Liver (tissue), 9 donors: ENCODE measurements around the gene MLLT10. TPM values are rescaled to one million over a fixed set of nuclear protein-coding genes. Genes with fewer than 3 reads are reported as not detected.

Experiments used
- DNase-seq: peaks from one replicate; pipeline ENCODE4 v3.0.0-alpha.2; 2017; ENCODE audit warnings: low spot score
- H3K27ac ChIP-seq, 2 donors: one replicate each; pipeline ENCODE4 v1.7.0; 2013; ENCODE audit warnings: inconsistent platforms in 2 of 2, low read length in 2 of 2, control low read depth in 1 of 2, low read depth in 1 of 2, mild to moderate bottlenecking in 1 of 2
- H3K27me3 ChIP-seq, 4 donors: one replicate each; pipeline versions ENCODE4 v1.6.1 to v1.7.0; 2013; ENCODE audit warnings: low read length in 3 of 4, inconsistent platforms in 1 of 4, mild to moderate bottlenecking in 1 of 4, moderate library complexity in 1 of 4; ENCODE audit not compliant: control insufficient read depth in 4 of 4, insufficient read depth in 4 of 4
- H3K36me3 ChIP-seq, 4 donors: one replicate each; pipeline versions ENCODE4 v1.6.1 to v1.7.0; 2013; ENCODE audit warnings: low read length in 3 of 4, mild to moderate bottlenecking in 3 of 4, low read depth in 1 of 4, moderate library complexity in 1 of 4; ENCODE audit not compliant: control insufficient read depth in 4 of 4, insufficient read depth in 3 of 4
- H3K4me1 ChIP-seq, 4 donors: one replicate each; pipeline versions ENCODE4 v1.6.1 to v1.7.0; 2013; ENCODE audit warnings: low read length in 3 of 4, mild to moderate bottlenecking in 3 of 4, moderate library complexity in 1 of 4; ENCODE audit not compliant: control insufficient read depth in 4 of 4, insufficient read depth in 4 of 4
- H3K4me3 ChIP-seq, 3 donors: one replicate each; pipeline versions ENCODE4 v1.6.1 to v1.7.0; 2013; ENCODE audit warnings: low read length in 3 of 3, control low read depth in 1 of 3, low read depth in 1 of 3, mild to moderate bottlenecking in 1 of 3
- H3K9ac ChIP-seq, 2 donors: one replicate each; pipeline ENCODE4 v1.7.0; 2013; ENCODE audit warnings: low read length in 2 of 2, mild to moderate bottlenecking in 2 of 2, moderate library complexity in 2 of 2, control low read depth in 1 of 2, low read depth in 1 of 2
- H3K9me3 ChIP-seq, 4 donors: one replicate each; pipeline versions ENCODE4 v1.6.1 to v1.7.0; 2013; ENCODE audit warnings: low read length in 3 of 4; ENCODE audit not compliant: control insufficient read depth in 4 of 4
- FOXA1 ChIP-seq: IDR thresholded peaks from 2 replicates; pipeline ENCODE4 v1.6.1; 2016; ENCODE audit warnings: antibody characterized with exemption
- FOXA2 ChIP-seq: IDR thresholded peaks from 2 replicates; pipeline ENCODE4 v1.6.1; 2016; ENCODE audit warnings: antibody characterized with exemption
- GABPA ChIP-seq, 2 donors: IDR thresholded peaks in 1 of 2; conservative IDR thresholded peaks in 1 of 2; 2 replicates each; pipeline ENCODE4 v1.6.1; 2016; ENCODE audit warnings: antibody characterized with exemption in 2 of 2, mild to moderate bottlenecking in 1 of 2, moderate library complexity in 1 of 2
- HNF4A ChIP-seq, 2 donors: conservative IDR thresholded peaks; 2 replicates each; pipeline ENCODE4 v1.6.1; 2016; ENCODE audit warnings: antibody characterized with exemption in 2 of 2, mild to moderate bottlenecking in 2 of 2
- HNF4G ChIP-seq: IDR thresholded peaks from 2 replicates; pipeline ENCODE4 v1.6.1; 2016; ENCODE audit warnings: antibody characterized with exemption
- JUND ChIP-seq, 2 donors: IDR thresholded peaks; 2 replicates each; pipeline ENCODE4 v1.6.1; 2016; ENCODE audit warnings: antibody characterized with exemption in 2 of 2
- RAD21 ChIP-seq, 2 donors: IDR thresholded peaks; 2 replicates each; pipeline ENCODE4 v1.6.1; 2016; ENCODE audit warnings: antibody characterized with exemption in 2 of 2, mild to moderate bottlenecking in 2 of 2
- RXRA ChIP-seq, 2 donors: IDR thresholded peaks; 2 replicates each; pipeline ENCODE4 v1.6.1; 2017 to 2018; ENCODE audit warnings: antibody characterized with exemption in 2 of 2, mild to moderate bottlenecking in 1 of 2
- SP1 ChIP-seq: IDR thresholded peaks from 2 replicates; pipeline ENCODE4 v1.6.1; 2018; ENCODE audit warnings: antibody characterized with exemption, mild to moderate bottlenecking
- TAF1 ChIP-seq: conservative IDR thresholded peaks from 2 replicates; pipeline ENCODE4 v1.6.1; 2016; ENCODE audit warnings: antibody characterized with exemption, mild to moderate bottlenecking
- YY1 ChIP-seq: IDR thresholded peaks from 2 replicates; pipeline ENCODE4 v1.6.1; 2016; ENCODE audit warnings: antibody characterized with exemption, mild to moderate bottlenecking
- WGBS: extraction: QIAGEN DNeasy Blood & Tissue Kit; methylation state at CpG from one replicate; pipeline ENCODE4 v1.1.7; 2013; 5-methylcytosine and 5-hydroxymethylcytosine counted together
- polyA plus RNA-seq, 2 donors: library from polyadenylated mRNA; stranded (reverse) in 1 of 2; unstranded in 1 of 2; fragments of 200-250 nt in 1 of 2; fragments of >200 nt in 1 of 2; fragmentation: Nextera tagmentation in 1 of 2; extraction: Ambion mirVana in 1 of 2; gene quantifications; one replicate each; pipeline versions ENCODE4 v1.2.1 to v1.2.3, GENCODE V29; 2013 to 2015
- total RNA-seq, 2 donors: library from RNA; depleted of rRNA; stranded (reverse); fragments of >200 nt; gene quantifications; one replicate each; pipeline ENCODE4 v1.2.3, GENCODE V29; 2014
- TF ChIP-seq, protein P1 (sequence below): fragments of 150-350 bp; IDR thresholded peaks from 2 replicates; pipeline ENCODE4 v1.5.1; 2017; ENCODE audit warnings: improper control_type of control experiment, low read depth, low read length; ENCODE audit not compliant: missing input control
- TF ChIP-seq, protein P2 (sequence below): IDR thresholded peaks from 2 replicates; pipeline ENCODE4 v1.6.1; 2016; ENCODE audit warnings: antibody characterized with exemption
- TF ChIP-seq, protein P3 (sequence below): IDR thresholded peaks from 2 replicates; pipeline ENCODE4 v1.6.1; 2016; ENCODE audit warnings: antibody characterized with exemption, mild to moderate bottlenecking
- donor health status: healthy.
- donor health status: healthy.
- donor health status: healthy.
- donor health status: healthy.
- donor health status: healthy.

Gene MLLT10
- total and polyA plus RNA-seq, 4 donors: 11.9 to 47.4 (median 22.6) TPM

- WGBS: 98% methylated on average over 3 of the region's 3 CpGs
- H3K27me3 ChIP-seq: no peaks in the 10 kb centered on the region
Observed at GRCh38 chr10:21687266-21688008, 153.4 kb downstream of the MLLT10 start.

DNA sequence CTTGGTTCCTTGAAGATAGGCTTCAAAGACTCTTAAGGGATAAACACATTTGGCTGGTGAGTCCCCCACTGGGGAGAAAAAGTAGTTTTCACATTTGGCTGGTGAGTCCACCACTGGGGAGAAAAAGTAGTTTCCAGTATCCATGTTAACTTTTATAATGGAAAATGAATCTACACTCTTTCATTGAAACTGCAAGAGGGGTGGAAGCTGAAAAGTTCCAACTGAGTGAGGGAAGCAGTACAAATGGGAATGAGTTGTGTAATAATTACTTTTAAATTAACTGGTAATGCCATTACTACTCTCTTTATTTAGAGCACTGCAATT is 153.9 kb downstream of the MLLT10 start:
- Histone ChIP-seq H3K9ac (no peak overlapping the region), H3K4me1 (no peaks in the 10 kb centered on the region), H3K36me3 (peaks cover 0 to 10% (median 1%) of the 10 kb centered on the region in 4 donors), H3K27me3 (no peaks in the 10 kb centered on the region), H3K4me3 (no peak overlapping the region), H3K27ac (no peak overlapping the region), H3K9me3 (no peaks in the 10 kb centered on the region)
- no peak for DNase-seq
- TF ChIP-seq FOXA2 (no peak), RAD21 (IDR thresholded peaks at IDR 0.05) (no peak), HNF4A (conservative IDR thresholded peaks at IDR 0.05) (no peak)
- TF ChIP-seq, protein P1, sequence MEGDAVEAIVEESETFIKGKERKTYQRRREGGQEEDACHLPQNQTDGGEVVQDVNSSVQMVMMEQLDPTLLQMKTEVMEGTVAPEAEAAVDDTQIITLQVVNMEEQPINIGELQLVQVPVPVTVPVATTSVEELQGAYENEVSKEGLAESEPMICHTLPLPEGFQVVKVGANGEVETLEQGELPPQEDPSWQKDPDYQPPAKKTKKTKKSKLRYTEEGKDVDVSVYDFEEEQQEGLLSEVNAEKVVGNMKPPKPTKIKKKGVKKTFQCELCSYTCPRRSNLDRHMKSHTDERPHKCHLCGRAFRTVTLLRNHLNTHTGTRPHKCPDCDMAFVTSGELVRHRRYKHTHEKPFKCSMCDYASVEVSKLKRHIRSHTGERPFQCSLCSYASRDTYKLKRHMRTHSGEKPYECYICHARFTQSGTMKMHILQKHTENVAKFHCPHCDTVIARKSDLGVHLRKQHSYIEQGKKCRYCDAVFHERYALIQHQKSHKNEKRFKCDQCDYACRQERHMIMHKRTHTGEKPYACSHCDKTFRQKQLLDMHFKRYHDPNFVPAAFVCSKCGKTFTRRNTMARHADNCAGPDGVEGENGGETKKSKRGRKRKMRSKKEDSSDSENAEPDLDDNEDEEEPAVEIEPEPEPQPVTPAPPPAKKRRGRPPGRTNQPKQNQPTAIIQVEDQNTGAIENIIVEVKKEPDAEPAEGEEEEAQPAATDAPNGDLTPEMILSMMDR: no peak

More at GRCh38 chr10:21687266-21688008, 153.4 kb downstream of the MLLT10 start:
- no peak overlapping the region for H3K27ac ChIP-seq
- peaks cover 0 to 10% (median 1%) of the 10 kb centered on the region in 4 donors for H3K36me3 ChIP-seq
- DNase-seq: no peak
- H3K4me3 ChIP-seq: no peak overlapping the region
- H3K4me1 ChIP-seq: no peaks in the 10 kb centered on the region
- H3K9me3 ChIP-seq: no peaks in the 10 kb centered on the region
- H3K9ac ChIP-seq: no peak overlapping the region
- TF ChIP-seq GABPA (IDR thresholded peaks at IDR 0.05 in 1 of 2, conservative IDR thresholded peaks at IDR 0.05 in 1 of 2) (no peak), JUND (IDR thresholded peaks at IDR 0.05) (no peak), YY1 (no peak), TAF1 (no peak), RXRA (IDR thresholded peaks at IDR 0.05) (no peak), HNF4G (no peak), FOXA1 (no peak), HNF4A (conservative IDR thresholded peaks at IDR 0.05) (no peak), SP1 (no peak)
- TF ChIP-seq, protein P2, sequence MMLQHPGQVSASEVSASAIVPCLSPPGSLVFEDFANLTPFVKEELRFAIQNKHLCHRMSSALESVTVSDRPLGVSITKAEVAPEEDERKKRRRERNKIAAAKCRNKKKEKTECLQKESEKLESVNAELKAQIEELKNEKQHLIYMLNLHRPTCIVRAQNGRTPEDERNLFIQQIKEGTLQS: no peak
- TF ChIP-seq, protein P3, sequence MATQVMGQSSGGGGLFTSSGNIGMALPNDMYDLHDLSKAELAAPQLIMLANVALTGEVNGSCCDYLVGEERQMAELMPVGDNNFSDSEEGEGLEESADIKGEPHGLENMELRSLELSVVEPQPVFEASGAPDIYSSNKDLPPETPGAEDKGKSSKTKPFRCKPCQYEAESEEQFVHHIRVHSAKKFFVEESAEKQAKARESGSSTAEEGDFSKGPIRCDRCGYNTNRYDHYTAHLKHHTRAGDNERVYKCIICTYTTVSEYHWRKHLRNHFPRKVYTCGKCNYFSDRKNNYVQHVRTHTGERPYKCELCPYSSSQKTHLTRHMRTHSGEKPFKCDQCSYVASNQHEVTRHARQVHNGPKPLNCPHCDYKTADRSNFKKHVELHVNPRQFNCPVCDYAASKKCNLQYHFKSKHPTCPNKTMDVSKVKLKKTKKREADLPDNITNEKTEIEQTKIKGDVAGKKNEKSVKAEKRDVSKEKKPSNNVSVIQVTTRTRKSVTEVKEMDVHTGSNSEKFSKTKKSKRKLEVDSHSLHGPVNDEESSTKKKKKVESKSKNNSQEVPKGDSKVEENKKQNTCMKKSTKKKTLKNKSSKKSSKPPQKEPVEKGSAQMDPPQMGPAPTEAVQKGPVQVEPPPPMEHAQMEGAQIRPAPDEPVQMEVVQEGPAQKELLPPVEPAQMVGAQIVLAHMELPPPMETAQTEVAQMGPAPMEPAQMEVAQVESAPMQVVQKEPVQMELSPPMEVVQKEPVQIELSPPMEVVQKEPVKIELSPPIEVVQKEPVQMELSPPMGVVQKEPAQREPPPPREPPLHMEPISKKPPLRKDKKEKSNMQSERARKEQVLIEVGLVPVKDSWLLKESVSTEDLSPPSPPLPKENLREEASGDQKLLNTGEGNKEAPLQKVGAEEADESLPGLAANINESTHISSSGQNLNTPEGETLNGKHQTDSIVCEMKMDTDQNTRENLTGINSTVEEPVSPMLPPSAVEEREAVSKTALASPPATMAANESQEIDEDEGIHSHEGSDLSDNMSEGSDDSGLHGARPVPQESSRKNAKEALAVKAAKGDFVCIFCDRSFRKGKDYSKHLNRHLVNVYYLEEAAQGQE: no peak
- TF ChIP-seq, protein P1: no peak
